Prostate gland (tissue), 2 donors: ENCODE measurements around the gene NLRC5.

Experiments used
- POLR2A ChIP-seq: fragments of 450-650 bp; IDR thresholded peaks from one replicate; pipeline ENCODE4 v1.6.1; 2016; ENCODE audit warnings: antibody characterized with exemption, mild to moderate bottlenecking
- TF ChIP-seq, protein P1 (sequence below), 4 experiments: fragments of 200-600 bp in 2 of 4; fragments of 450-650 bp in 2 of 4; sonication (generic) in 2 of 4; IDR thresholded peaks; 1 replicate in 3 of 4; 2 replicates in 1 of 4; pipeline ENCODE4 v1.5.1; 2016 to 2019; ENCODE audit warnings: antibody characterized with exemption in 4 of 4, mild to moderate bottlenecking in 2 of 4, moderate library complexity in 2 of 4

DNA sequence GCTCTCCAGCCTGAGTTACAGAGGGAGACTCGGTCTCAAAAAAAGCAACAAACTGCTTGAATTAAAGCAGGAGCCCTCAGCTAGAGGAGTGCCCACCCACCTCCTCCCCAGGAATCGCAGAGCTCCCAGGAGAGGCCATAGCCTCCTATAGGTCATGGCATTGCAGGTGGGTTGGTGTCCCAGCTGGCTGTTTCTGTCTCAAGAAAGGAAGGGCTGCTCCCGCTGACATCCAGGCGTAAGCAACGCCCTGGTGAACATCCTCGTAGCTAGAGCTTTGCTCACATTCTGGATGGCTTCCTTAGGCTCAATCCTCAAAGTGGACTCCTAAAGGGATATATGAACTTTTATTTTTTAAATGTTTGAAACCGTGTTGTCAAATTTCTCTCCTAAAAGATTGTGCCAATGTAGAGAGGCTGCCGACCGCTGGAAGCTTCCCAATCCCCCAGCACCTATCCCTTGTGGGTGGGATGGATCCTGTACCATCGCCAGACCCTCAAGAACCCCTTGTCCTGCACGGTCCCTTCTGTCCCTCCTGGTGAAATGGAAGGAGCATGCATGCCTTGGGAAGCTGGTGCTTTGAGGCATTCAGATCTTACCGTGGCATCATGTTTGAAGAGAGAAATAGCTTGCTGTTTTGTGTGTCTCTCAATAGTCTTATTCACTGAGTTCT lies 5.9 kb downstream of the NLRC5 start:
- TF ChIP-seq, protein P1, sequence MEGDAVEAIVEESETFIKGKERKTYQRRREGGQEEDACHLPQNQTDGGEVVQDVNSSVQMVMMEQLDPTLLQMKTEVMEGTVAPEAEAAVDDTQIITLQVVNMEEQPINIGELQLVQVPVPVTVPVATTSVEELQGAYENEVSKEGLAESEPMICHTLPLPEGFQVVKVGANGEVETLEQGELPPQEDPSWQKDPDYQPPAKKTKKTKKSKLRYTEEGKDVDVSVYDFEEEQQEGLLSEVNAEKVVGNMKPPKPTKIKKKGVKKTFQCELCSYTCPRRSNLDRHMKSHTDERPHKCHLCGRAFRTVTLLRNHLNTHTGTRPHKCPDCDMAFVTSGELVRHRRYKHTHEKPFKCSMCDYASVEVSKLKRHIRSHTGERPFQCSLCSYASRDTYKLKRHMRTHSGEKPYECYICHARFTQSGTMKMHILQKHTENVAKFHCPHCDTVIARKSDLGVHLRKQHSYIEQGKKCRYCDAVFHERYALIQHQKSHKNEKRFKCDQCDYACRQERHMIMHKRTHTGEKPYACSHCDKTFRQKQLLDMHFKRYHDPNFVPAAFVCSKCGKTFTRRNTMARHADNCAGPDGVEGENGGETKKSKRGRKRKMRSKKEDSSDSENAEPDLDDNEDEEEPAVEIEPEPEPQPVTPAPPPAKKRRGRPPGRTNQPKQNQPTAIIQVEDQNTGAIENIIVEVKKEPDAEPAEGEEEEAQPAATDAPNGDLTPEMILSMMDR (IDR thresholded peaks at IDR 0.05) = no peak
- TF ChIP-seq POLR2A = no peak
